Loucy (cell line): Measurements from ENCODE around the gene HADHA.

Experiments
- EZH2phosphoT487 ChIP-seq: fragments of 200-600 bp; IDR thresholded peaks from 2 replicates; pipeline ENCODE4 v1.6.1; 2018; ENCODE audit warnings: antibody characterized with exemption, mild to moderate bottlenecking, moderate library complexity, borderline replicate concordance
- TF ChIP-seq, protein P1 (sequence below): fragments of 200-600 bp; sonication (generic); conservative IDR thresholded peaks from 2 replicates; pipeline ENCODE4 v1.5.1; 2014; ENCODE audit warnings: mild to moderate bottlenecking, antibody characterized with exemption, low read length

- TF ChIP-seq, protein P1, sequence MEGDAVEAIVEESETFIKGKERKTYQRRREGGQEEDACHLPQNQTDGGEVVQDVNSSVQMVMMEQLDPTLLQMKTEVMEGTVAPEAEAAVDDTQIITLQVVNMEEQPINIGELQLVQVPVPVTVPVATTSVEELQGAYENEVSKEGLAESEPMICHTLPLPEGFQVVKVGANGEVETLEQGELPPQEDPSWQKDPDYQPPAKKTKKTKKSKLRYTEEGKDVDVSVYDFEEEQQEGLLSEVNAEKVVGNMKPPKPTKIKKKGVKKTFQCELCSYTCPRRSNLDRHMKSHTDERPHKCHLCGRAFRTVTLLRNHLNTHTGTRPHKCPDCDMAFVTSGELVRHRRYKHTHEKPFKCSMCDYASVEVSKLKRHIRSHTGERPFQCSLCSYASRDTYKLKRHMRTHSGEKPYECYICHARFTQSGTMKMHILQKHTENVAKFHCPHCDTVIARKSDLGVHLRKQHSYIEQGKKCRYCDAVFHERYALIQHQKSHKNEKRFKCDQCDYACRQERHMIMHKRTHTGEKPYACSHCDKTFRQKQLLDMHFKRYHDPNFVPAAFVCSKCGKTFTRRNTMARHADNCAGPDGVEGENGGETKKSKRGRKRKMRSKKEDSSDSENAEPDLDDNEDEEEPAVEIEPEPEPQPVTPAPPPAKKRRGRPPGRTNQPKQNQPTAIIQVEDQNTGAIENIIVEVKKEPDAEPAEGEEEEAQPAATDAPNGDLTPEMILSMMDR = no peak
- TF ChIP-seq EZH2phosphoT487 = no peak
These were observed 48.2 kb upstream of the HADHA start for GRCh38 chr2:26292646-26293045.
